Nephron (organoid): ENCODE results near the gene CDC42BPB.

Experiments
- H3K27ac Mint-ChIP-seq, 3 experiments: 2 replicates each; pipeline ENCODE4 v1.8.0; 2020; ENCODE audit warnings: mixed read lengths in 3 of 3, mild to moderate bottlenecking in 2 of 3, moderate library complexity in 1 of 3
- H3K27me3 Mint-ChIP-seq: 2 replicates; pipeline ENCODE4 v1.8.0; 2021; ENCODE audit warnings: low read depth, mild to moderate bottlenecking, moderate library complexity, mixed read lengths
- H3K36me3 Mint-ChIP-seq: 2 replicates; pipeline ENCODE4 v1.8.0; 2020; ENCODE audit warnings: low read depth, mixed read lengths
- H3K4me1 Mint-ChIP-seq: 2 replicates; pipeline ENCODE4 v1.8.0; 2020; ENCODE audit warnings: mixed read lengths
- H3K4me3 Mint-ChIP-seq, 3 experiments: 2 replicates each; pipeline ENCODE4 v1.8.0; 2020; ENCODE audit warnings: mild to moderate bottlenecking in 3 of 3, mixed read lengths in 3 of 3, moderate library complexity in 2 of 3
- H3K9me3 Mint-ChIP-seq: 2 replicates; pipeline ENCODE4 v1.8.0; 2020; ENCODE audit warnings: mixed read lengths
- TF ChIP-seq, protein P1 (sequence below), 3 experiments: fragments of 200-600 bp; sonication (generic); IDR thresholded peaks; one replicate each; pipeline ENCODE4 v1.5.0; 2021; ENCODE audit warnings: antibody characterized with exemption in 3 of 3; ENCODE audit not compliant: unreplicated experiment in 3 of 3

The CDC42BPB gene

DNA sequence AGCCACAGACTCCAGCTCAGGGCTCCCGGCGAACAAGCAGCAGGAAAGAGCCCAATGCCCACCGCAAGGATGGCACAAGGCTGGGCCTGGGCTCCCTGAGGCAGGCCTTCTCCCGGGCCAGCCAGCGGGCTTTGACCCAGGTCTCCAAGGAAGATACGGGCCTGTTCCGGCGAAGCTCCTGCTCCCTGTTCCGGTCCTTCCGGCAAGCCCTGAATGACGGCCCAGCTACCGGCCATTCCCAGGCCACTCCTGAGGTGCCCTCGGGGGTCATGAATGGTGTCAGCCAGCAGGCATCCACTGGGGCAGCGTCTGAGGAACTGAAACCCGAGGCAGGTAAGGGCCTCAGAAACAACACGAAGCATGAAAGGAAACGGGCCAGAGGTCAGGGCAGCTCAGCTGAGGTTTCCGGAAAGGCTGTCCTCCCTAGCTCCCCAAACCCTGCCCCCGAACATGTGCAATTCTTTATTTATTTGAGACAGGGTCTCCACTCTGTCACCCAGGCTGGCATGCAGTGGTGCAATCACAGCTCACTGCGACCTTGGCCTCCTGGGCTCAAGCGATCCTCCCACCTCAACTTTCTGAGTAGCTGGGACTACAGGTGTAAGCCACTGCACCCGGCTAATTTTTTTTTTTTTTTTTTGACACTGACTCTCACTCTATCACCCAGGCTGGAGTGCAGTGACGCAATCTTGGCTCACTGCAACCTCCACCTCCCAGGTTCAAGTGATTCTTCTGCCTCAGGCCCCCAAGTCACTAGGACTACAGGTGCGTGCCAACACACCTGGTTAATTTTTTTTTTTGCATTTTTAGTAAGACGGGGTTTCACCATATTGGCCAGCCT is 43.2 kb upstream of the CDC42BPB start:
- Mint-ChIP-seq H3K27me3 (peaks cover 19% of the 10 kb centered on the region), H3K9me3 (no peaks in the 10 kb centered on the region), H3K27ac (no peak overlapping the region), H3K36me3 (no peaks in the 10 kb centered on the region), H3K4me1 (peaks cover 16% of the 10 kb centered on the region), H3K4me3 (no peak overlapping the region)
- TF ChIP-seq, protein P1, sequence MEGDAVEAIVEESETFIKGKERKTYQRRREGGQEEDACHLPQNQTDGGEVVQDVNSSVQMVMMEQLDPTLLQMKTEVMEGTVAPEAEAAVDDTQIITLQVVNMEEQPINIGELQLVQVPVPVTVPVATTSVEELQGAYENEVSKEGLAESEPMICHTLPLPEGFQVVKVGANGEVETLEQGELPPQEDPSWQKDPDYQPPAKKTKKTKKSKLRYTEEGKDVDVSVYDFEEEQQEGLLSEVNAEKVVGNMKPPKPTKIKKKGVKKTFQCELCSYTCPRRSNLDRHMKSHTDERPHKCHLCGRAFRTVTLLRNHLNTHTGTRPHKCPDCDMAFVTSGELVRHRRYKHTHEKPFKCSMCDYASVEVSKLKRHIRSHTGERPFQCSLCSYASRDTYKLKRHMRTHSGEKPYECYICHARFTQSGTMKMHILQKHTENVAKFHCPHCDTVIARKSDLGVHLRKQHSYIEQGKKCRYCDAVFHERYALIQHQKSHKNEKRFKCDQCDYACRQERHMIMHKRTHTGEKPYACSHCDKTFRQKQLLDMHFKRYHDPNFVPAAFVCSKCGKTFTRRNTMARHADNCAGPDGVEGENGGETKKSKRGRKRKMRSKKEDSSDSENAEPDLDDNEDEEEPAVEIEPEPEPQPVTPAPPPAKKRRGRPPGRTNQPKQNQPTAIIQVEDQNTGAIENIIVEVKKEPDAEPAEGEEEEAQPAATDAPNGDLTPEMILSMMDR (IDR thresholded peaks at IDR 0.05; ENCODE audit: unreplicated experiment in 3 of 3) = no peak

DNA sequence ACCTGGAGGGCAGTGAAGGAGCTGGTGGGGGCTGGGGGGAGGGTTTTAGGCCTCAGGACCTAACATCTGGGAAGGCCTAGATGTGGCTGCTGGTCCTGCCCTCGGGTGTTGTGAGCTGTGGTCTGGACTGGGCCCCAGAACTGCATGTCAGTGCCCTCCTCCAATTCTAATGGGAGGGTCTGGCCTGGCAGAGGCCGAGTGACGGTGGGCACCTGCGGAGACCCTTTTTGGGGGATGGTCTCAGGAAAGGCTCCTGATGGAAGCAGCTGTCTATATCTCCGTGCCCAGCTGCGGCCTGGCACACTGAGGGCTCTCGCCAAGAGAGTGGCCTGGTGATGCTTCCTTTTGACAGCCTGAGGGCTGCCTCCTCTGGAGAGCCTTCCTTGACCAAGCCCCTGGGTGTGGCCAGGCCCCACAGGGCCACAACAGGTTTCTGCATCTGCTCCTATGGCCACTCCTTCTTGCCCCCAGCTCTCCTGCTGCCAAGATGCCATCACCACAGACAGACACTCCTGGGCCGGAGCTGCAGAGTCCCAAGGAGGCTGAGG is 42.5 kb upstream of the CDC42BPB start:
- TF ChIP-seq, protein P1 (IDR thresholded peaks at IDR 0.05; ENCODE audit: unreplicated experiment in 3 of 3) = no peak
- Mint-ChIP-seq H3K27me3 (peaks cover 12% of the 10 kb centered on the region), H3K9me3 (no peaks in the 10 kb centered on the region), H3K27ac (no peak overlapping the region), H3K36me3 (no peaks in the 10 kb centered on the region), H3K4me1 (peaks cover 9% of the 10 kb centered on the region), H3K4me3 (no peak overlapping the region)

- H3K27ac Mint-ChIP-seq = no peak overlapping the region
- H3K4me3 Mint-ChIP-seq = no peak overlapping the region
- H3K36me3 Mint-ChIP-seq = no peaks in the 10 kb centered on the region
- H3K9me3 Mint-ChIP-seq = no peaks in the 10 kb centered on the region
- H3K4me1 Mint-ChIP-seq = peaks cover 9% of the 10 kb centered on the region
- TF ChIP-seq, protein P1 (IDR thresholded peaks at IDR 0.05; ENCODE audit: unreplicated experiment in 3 of 3) = no peak
- peaks cover 8% of the 10 kb centered on the region for H3K27me3 Mint-ChIP-seq
These were observed 41.9 kb upstream of the CDC42BPB start for GRCh38 chr14:103099081-103099732.

GRCh38 chr14:103097994-103098957 is 40.9 kb upstream of the CDC42BPB start:
- TF ChIP-seq, protein P1 (IDR thresholded peaks at IDR 0.05; ENCODE audit: unreplicated experiment in 3 of 3) = no peak

DNA sequence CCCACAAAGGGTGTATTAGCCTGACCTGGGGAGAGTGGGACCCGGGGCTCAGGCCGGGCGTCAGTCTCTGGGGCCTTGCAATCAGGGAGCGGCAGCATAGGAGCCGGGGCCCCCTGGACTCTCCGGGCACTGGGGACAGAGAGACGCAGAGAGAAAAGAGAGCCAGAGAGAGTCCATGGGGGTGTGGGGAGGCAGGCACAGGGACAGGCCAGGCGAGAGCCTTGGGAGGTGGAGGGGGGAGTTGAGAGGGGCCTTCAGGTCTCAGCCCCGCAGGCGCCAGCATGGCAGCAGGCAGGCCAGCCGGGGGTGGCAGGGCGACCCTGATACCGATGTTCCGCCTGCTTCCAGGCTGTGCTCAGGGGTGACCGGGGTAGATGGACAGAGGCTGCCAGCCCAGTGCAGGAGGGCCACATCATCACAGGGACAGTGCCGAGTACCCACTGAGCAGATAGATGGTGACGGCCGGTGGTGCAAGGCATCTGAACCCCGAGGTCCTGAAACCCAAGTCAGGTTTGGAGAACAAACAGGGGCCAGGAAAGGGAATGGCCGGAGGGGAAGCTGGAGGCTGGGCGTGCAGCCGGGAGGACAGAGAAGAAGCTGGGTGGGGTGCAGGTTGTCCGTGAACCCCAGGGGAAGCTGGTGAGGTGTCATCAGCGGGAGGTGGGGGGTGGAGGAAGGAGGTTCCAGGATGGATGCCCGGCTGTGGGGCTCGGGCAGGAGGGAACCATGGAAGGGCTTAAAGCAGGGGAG is 40.1 kb upstream of the CDC42BPB start:
- Mint-ChIP-seq H3K36me3 (no peaks in the 10 kb centered on the region), H3K4me1 (peaks cover 5% of the 10 kb centered on the region), H3K27ac (no peak overlapping the region), H3K4me3 (no peak overlapping the region), H3K27me3 (peaks cover 7% of the 10 kb centered on the region), H3K9me3 (no peaks in the 10 kb centered on the region)
- TF ChIP-seq, protein P1 (IDR thresholded peaks at IDR 0.05; ENCODE audit: unreplicated experiment in 3 of 3) = no peak

More at GRCh38 chr14:103097994-103098957, 40.9 kb upstream of the CDC42BPB start:
- no peaks in the 10 kb centered on the region for H3K36me3 Mint-ChIP-seq
- H3K4me1 Mint-ChIP-seq = peaks cover 5% of the 10 kb centered on the region
- peaks cover 8% of the 10 kb centered on the region for H3K27me3 Mint-ChIP-seq
- H3K4me3 Mint-ChIP-seq = no peak overlapping the region
- no peaks in the 10 kb centered on the region for H3K9me3 Mint-ChIP-seq
- no peak overlapping the region for H3K27ac Mint-ChIP-seq
